Ectodermal cell (in vitro differentiated cells): Measurements from ENCODE around the gene PACS1.
"Not testable (repeated sequence)": the region's sequence is repeated elsewhere in the genome, so short reads cannot be mapped to it uniquely, and the experiment has no call there.

ENCODE experiments used
- H3K27ac ChIP-seq: 2 replicates; pipeline ENCODE4 v1.7.0; 2013; ENCODE audit warnings: mild to moderate bottlenecking, low read depth, low read length; ENCODE audit not compliant: insufficient read depth, poor library complexity, severe bottlenecking
- H3K27me3 ChIP-seq: 2 replicates; pipeline ENCODE4 v1.7.0; 2013; ENCODE audit warnings: mild to moderate bottlenecking, low read length; ENCODE audit not compliant: insufficient read depth, control insufficient read depth, poor library complexity, severe bottlenecking
- H3K36me3 ChIP-seq: one replicate; pipeline ENCODE4 v1.7.0; 2013; ENCODE audit warnings: low read length; ENCODE audit not compliant: control insufficient read depth, insufficient read depth
- H3K4me1 ChIP-seq: one replicate; pipeline ENCODE4 v1.7.0; 2013; ENCODE audit warnings: low read length; ENCODE audit not compliant: control insufficient read depth, insufficient read depth
- H3K4me3 ChIP-seq: 2 replicates; pipeline ENCODE4 v1.7.0; 2013; ENCODE audit warnings: low read depth, low read length, control low read depth; ENCODE audit not compliant: insufficient read depth
- H3K9me3 ChIP-seq: 2 replicates; pipeline ENCODE4 v1.7.0; 2013; ENCODE audit warnings: mild to moderate bottlenecking, low read length, moderate library complexity; ENCODE audit not compliant: control insufficient read depth
- WGBS, 2 experiments: methylation state at CpG; one replicate each; pipeline ENCODE4 v1.1.7; 2013; ENCODE audit warnings: missing lambda C conversion rate in 2 of 2; 5-methylcytosine and 5-hydroxymethylcytosine counted together

Gene PACS1

DNA sequence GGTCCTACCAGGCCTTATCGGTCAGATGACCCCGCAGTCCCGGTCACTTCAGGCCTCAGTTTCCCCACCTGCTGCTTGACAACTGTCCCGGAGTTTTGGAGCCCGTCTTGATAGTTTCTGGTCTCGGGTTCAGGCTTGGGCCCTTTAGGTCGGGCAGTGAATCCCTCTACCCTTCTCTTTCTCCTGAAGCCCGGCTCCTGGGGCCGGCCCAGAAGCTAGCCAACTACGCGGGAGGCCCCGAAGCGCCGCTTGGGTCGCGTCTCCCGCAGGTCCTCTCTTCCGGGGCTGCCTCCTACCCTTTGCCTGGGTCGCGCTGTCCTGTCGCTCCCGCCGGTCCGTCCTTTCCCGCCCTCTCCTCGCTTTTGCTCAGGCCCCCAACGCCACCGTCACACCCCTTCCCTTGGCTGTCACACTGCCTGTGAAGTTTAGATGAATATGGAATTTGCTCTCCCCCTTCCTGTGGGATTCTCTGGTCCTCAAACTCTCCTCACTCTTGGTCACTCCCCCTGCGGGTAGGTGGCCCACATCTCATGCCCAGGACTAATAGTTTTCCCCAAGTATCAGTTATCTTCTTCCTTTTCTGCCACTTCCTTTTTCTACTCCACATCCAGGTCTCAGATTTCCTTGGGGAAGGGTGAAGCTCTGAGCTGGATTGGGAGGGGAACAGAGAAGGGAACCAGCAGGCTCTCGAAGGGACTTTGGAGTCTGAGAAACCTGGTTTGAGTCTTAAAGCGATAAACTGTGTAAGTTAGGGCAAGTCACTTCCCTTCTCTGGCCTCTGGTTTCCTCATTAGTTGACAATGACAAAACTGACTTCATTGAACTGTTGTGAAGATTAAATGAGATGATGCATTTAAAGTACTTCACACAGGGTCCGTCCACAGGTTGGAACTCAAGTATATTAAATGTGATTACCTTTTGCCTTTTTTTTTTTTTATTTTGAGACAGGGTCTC is 199.2 kb downstream of the PACS1 start:
- Histone ChIP-seq H3K4me1 (no peaks in the 10 kb centered on the region), H3K27ac (peak overlapping the region; percentile 71), H3K9me3 (no peaks in the 10 kb centered on the region), H3K4me3 (peak overlapping the region; percentile 98), H3K27me3 (no peaks in the 10 kb centered on the region), H3K36me3 (peaks cover 25% of the 10 kb centered on the region)
- WGBS, 2 experiments: 7% methylated on average over 32 of the region's 32 CpGs

DNA sequence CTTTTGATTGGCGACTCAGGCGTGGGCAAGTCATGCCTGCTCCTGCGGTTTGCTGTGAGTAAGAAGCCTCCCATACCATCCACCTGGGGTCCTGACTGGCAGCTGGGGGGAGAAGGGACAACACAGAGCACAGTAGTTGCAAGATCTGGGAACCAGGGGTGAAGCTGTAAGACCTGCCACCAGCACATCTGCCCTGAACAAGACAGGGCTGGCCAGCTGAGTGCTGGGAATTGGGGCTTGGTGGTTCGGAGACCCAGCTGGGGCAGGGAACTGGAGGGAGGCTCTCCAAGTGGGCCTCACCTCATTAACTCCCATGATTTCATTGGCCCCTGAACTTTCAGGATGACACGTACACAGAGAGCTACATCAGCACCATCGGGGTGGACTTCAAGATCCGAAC is 201.7 kb downstream of the PACS1 start:
- no peak overlapping the region for H3K4me3 ChIP-seq
- no peak overlapping the region for H3K27ac ChIP-seq
- no peaks in the 10 kb centered on the region for H3K27me3 ChIP-seq
- 94 to 96% methylated on average over 7 of the region's 7 CpGs for WGBS, 2 experiments
- peaks cover 31% of the 10 kb centered on the region for H3K36me3 ChIP-seq
- no peaks in the 10 kb centered on the region for H3K4me1 ChIP-seq
- H3K9me3 ChIP-seq: no peaks in the 10 kb centered on the region

DNA sequence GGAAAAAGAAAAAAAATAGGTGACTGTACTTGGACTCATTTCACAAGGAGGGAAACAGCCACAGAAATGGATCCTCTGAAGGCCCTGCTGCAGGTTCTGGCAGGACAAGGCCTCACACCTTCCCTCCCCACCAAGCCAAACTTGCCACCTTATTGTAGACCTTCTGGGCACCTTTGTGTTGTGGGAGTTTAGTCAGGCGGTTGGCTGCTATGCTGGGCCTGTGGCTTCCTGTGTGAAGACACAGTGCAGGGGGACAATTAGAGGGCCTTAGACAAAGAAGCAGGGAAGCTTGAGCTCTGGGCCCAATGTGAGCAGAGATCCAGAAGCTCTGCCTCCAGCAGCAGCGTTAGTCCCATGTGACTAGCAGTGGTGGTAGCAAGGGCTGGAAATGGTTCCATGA is 202.5 kb downstream of the PACS1 start:
- Histone ChIP-seq H3K9me3 (no peaks in the 10 kb centered on the region), H3K36me3 (peaks cover 31% of the 10 kb centered on the region), H3K27me3 (no peaks in the 10 kb centered on the region), H3K27ac (no peak overlapping the region), H3K4me1 (peaks cover 3% of the 10 kb centered on the region), H3K4me3 (no peak overlapping the region)
- WGBS, 2 experiments: 95 to 99% methylated on average over 2 of the region's 2 CpGs

DNA sequence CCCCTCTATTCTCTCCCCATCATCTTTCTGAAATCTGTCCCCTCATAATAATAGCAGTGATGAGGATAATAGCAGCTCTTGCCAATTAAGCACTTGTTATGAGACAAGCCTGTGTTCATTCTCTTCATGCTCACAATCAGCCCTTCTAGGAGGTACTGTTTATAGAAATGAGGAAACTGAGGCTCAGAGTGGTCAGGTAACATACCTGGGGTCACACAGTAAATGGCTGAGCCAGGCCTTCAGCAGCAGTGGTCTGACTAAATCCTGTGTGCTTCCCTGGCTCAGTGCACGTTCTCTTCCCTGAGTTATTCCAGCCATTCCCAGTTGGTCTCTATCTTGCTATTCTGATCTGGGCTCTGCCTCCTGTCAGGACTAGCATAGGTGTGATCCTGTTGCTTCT is 204.1 kb downstream of the PACS1 start:
- H3K4me1 ChIP-seq: peaks cover 8% of the 10 kb centered on the region
- H3K27ac ChIP-seq: no peak overlapping the region
- no peak overlapping the region for H3K4me3 ChIP-seq
- no peaks in the 10 kb centered on the region for H3K27me3 ChIP-seq
- WGBS, 2 experiments: 79 to 86% methylated on average over 1 of the region's 1 CpG
- H3K36me3 ChIP-seq: peaks cover 31% of the 10 kb centered on the region
- no peaks in the 10 kb centered on the region for H3K9me3 ChIP-seq

GRCh38 chr11:66275396-66275795 is 205.3 kb downstream of the PACS1 start:
- Histone ChIP-seq H3K4me1 (peaks cover 20% of the 10 kb centered on the region), H3K27ac (no peak overlapping the region), H3K4me3 (no peak overlapping the region), H3K27me3 (no peaks in the 10 kb centered on the region), H3K36me3 (peaks cover 31% of the 10 kb centered on the region), H3K9me3 (no peaks in the 10 kb centered on the region)
- WGBS, 2 experiments: 95 to 96% methylated on average over 8 of the region's 8 CpGs

DNA sequence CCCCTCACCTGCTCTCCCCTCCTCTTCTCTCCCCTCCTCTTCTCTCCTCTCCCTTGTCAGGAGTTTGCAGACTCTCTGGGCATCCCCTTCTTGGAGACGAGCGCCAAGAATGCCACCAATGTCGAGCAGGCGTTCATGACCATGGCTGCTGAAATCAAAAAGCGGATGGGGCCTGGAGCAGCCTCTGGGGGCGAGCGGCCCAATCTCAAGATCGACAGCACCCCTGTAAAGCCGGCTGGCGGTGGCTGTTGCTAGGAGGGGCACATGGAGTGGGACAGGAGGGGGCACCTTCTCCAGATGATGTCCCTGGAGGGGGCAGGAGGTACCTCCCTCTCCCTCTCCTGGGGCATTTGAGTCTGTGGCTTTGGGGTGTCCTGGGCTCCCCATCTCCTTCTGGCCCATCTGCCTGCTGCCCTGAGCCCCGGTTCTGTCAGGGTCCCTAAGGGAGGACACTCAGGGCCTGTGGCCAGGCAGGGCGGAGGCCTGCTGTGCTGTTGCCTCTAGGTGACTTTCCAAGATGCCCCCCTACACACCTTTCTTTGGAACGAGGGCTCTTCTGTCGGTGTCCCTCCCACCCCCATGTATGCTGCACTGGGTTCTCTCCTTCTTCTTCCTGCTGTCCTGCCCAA is 206.0 kb downstream of the PACS1 start:
- no peak overlapping the region for H3K4me3 ChIP-seq
- 95% methylated on average over 14 of the region's 14 CpGs for WGBS, 2 experiments
- H3K27me3 ChIP-seq: no peaks in the 10 kb centered on the region
- peaks cover 26% of the 10 kb centered on the region for H3K4me1 ChIP-seq
- peaks cover 31% of the 10 kb centered on the region for H3K36me3 ChIP-seq
- H3K9me3 ChIP-seq: no peaks in the 10 kb centered on the region
- H3K27ac ChIP-seq: no peak overlapping the region

DNA sequence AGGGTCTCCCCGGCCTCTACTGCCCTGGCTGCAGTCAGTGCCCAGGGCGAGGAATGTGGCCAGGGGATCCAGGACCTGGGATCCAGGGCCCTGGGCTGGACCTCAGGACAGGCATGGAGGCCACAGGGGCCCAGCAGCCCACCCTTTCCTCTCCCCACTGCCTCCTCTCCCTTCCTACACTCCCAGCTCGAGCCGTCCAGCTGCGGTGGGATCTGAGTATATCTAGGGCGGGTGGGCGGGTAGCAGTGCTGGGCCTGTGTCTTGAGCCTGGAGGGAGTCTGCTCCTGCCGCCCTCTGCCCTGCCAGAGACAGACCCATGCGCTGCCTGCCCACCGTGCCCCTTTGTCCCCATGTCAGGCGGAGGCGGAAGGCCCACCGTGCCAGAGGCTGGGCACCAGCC is 206.5 kb downstream of the PACS1 start:
- H3K27ac ChIP-seq, H3K4me3 ChIP-seq, H3K27me3 ChIP-seq, H3K9me3 ChIP-seq: not testable (repeated sequence)
- peaks cover 32% of the 10 kb centered on the region for H3K4me1 ChIP-seq
- 87 to 91% methylated on average over 12 to 13 of the region's 13 CpGs for WGBS, 2 experiments
- H3K36me3 ChIP-seq: peaks cover 31% of the 10 kb centered on the region

DNA sequence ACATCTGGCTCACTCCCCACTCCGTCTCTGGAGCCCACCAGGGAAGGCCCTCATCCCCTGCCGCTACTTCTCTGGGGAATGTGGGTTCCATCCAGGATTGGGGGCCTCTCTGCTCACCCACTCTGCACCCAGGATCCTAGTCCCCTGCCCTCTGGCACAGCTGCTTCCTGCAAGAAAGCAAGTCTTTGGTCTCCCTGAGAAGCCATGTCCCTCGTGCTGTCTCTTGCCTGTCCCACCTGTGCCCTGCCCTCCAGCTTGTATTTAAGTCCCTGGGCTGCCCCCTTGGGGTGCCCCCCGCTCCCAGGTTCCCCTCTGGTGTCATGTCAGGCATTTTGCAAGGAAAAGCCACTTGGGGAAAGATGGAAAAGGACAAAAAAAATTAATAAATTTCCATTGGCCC is 207.0 kb downstream of the PACS1 start:
- H3K4me3 ChIP-seq, H3K27me3 ChIP-seq, H3K9me3 ChIP-seq, H3K27ac ChIP-seq: not testable (repeated sequence)
- Histone ChIP-seq H3K36me3 (peaks cover 29% of the 10 kb centered on the region), H3K4me1 (peaks cover 36% of the 10 kb centered on the region)
- 80 to 86% methylated on average over 4 of the region's 4 CpGs for WGBS, 2 experiments

DNA sequence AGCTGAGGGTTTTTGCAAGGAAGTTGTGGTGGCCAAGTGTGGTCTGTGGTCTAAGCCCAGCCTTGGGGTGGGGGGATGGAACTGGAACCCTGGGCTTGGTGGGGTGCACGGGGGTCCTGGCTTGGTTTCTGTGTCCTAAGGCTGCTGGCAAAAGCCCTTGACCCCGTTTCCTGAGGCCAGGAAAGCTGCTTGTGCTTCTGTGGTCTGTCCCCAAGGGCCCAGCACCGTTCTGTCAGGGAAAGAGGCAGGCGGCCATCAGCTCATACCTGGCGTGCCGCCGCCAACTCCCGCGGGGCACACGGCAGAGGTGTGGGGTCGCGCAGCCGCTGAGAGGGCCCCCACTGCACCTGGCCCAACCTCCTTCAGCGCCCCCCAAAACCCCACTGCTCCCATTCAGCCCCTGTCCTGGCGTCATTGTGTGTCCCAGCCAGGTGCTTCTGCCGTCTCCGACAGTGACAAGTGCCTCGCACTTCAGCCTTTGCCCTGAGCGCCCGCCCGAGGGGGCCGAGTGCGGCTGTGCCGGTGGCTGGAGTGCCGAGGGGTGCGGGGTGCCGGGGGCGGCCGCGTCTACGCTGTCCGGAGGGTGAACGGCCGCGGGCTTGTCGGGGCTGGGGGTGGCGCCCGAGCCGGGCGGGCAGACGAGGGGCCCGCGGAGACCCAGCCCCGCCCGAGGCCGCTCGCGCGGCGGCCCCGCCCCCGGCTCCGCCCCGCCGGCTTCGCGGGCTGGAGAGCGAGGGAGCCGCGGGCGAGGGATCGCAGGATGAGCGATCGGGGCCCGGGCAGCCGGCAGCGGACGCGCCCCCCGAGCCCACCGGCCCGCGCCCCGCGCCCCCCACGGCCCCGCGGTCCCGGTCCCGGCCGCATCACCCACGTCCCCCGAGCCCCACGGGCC is 207.6 kb downstream of the PACS1 start, which contains the start of gene CNIH2:
TSS of gene CNIH2 (plus strand) at position 705 of the 892 bp plus-strand sequence. CDS start 282 bp downstream, outside the sequence.
- Histone ChIP-seq H3K36me3 (peaks cover 22% of the 10 kb centered on the region), H3K9me3 (no peaks in the 10 kb centered on the region), H3K27me3 (no peaks in the 10 kb centered on the region), H3K27ac (peak within 1 kb of the TSS; percentile 20), H3K4me3 (peak within 1 kb of the TSS; percentile 40), H3K4me1 (peaks cover 36% of the 10 kb centered on the region)
- WGBS, 2 experiments: 2 to 3% methylated on average over 84 of the region's 84 CpGs
